Putamen (tissue), 1 donor: ENCODE data around the gene KRTAP10-4.
"Not testable (repeated sequence)": the region's sequence is repeated elsewhere in the genome, so short reads cannot be mapped to it uniquely, and the experiment has no call there.

ENCODE experiments used
- DNase-seq: peaks from one replicate; pipeline ENCODE4 v3.0.0-alpha.2; 2016; ENCODE audit warnings: low spot score

The KRTAP10-4 gene

GRCh38 chr21:44534688-44535087, 38.8 kb upstream of the KRTAP10-4 start:
- DNase-seq, result no peak

DNA sequence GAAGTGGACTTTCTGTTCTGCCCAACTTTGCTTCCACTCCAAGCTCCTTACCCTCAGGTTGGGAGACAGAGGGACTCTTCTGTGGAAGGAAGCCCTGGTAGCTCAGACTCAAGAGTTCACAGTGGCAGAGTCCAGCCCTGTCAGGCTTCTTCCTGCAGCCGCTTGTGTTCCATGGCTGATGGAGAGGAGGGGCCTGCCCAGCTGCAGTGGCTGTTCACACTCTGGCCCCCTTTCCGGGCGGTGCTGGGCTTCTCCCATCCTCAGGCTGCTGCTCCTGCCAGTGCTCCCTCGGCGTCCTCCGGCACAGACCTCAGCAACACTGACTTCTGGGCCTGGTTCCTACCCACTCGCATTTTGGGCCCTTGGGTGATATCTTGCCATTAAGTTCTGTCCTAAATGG, 37.6 kb upstream of the KRTAP10-4 start:
- DNase-seq, result no peak

DNA sequence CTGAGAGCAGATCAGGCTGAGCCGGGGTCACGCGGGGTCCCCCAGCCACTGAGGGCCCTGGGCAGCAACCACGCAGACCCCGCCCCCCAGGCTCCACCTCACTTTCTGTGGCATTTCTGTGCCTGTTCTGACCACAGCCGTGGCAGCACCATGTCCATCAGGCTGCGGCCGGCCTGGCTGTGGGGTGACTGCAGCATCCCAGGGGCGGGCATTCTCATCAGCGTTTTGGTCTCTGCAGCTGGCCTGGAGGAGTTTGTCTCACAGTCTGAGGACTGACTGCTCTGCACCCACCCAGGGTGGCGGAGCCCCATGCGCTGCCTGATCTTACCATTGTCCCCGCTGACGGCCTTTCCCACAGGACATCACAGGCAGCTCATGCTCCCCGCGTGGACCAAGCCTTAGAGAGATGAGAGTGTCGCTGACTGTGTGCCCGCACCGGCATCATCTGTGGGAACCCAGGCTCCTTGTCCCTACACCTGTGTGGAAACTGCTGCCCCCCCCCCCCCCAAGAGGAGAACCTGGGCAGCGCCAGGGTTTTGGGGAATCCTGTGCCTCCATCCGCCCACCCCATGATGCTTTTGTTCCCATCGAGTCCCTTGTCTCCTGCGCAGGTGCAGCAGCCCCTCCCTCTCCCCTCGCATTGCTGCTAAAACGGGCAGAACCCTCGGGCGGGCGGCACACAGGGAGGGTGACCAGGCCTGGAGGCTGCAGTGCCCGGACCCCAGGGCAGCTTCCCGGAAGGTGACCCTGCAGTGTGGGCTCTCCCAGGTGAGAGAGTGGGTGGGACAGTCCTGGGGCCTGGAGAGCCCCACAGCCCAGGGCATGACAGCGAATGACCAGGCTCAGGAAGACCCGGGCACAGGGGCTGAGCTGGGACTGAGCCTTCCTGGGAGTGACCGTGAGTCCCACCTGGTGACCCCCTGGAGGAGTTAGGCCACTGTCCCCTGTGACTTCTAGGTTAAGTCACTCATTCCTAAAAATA, 35.3 kb upstream of the KRTAP10-4 start:
- DNase-seq, result no peak

DNA sequence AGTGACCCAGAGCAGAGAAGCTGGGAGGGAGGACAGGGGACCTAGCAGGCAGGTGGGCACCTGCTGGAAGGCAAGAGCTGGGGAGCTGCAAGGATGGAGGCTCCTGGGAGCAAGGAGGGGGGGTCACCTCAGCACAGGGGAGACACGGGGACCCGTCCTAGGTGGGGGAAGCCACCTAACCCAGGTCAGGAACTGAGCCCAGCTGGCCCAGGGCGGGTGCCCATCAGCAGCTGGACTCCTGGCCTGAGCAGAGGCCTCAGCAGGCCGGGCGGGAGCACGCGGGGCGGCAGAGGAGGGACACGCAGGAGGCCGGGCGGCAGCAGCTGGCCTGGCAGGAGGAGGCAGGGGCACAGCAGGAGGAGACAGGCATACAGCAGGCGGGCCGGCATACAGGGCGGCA, 34.5 kb upstream of the KRTAP10-4 start:
- DNase-seq, result no peak

DNA sequence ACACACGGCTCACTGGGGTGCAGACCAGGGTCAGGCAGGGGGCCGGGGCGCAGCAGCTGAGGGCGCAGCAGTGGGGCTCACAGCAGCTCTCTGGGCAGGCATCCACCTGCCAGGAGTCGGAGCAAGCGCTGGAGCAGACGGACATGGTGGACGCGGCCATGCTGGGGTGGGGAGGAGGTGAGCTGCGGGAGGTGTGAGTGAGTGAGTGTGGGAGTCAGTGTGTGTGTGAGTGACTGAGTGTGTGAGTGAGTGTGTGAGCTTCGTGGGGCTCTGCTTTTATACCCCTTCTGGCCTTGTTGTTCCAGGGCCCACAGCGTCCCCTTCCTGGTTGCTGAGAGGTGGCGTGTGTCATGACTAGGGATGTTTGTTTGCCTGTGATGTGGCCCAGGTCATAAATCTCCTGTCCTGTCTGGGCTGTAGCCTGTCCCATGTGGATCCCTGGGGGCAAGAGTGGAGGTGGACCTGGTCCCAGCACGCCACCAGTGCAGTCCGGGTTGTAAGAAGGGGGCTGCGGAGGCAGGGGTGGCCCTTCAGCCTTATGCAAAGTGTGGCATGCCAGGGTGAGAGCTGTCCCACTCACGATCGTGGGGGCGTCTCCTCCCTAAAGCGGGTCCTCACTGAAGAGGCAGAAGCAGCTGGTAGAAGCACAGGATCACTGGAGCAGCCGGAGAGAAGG, 33.4 kb upstream of the KRTAP10-4 start, which contains the start of gene KRTAP10-1:
KRTAP10-1 (minus strand) TSS at position 205 of the 676 bp plus-strand sequence; CDS start at position 160, 45 bp downstream.
- no peak for DNase-seq

DNA sequence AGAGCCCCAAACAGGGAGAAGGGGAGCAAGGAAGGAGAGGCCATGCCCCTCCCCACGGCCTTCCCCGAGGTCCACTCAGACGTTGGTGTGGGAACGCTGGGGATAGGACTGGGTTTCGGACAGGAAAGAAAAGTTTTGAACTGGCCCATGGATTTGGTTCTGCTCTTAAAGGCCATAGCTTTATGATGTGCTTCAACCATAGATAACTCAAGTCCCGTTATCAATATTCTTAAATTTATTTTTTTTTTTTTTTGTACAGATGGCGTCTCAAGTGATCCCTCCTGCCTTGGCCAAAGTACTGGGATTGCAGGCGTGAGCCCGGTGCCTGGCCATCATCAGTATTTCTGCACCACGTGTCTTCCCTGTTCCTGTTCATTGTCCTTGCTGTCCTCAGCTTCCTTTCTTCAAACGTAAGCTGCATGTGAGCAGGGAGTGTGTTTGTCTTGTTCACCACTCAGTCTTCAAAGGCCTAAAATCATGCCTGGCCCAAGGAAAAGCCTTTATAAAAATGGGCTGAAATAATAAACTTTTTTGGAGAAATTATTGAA, 32.7 kb upstream of the KRTAP10-4 start:
- DNase-seq, result no peak

DNA sequence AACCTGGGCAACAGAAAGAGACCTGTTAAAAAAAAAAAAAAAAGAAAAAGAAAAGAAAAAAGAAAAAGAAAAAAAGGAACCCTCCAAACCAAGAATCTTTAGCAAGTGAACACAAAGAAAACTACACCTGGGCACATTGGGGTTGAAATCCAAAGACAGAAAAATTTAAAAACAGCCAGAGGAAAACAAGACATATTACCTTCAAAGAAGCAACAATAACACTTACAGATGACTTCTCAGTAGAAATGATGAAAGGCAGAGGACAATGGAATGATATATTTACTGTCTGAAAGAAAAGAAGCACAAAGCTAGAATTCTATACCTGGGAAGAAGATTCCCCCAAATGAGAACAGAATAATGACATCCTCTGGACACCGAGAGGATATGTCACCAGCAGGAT, 30.8 kb upstream of the KRTAP10-4 start:
- DNase-seq, result no peak

DNA sequence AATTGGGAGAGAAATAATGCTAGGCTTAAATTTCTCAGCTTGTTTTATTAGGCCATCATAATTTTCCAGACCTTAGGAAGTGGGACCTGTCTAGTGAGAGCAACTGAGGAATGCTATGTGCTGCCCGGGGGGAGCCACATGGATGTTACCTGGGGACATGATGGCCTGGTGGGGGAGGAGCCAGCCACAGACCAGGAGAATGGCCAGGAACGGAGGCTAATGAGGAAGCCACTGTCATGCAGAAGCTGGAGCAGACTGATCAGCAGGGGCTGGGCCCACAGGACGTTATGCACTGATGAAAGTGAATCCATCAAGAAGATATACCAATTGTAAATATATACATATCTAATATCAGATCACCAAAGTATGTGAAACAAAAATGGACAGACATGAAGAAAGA, 29.0 kb upstream of the KRTAP10-4 start:
- no peak for DNase-seq

GRCh38 chr21:44547656-44548331, 25.7 kb upstream of the KRTAP10-4 start:
- DNase-seq, result no peak

DNA sequence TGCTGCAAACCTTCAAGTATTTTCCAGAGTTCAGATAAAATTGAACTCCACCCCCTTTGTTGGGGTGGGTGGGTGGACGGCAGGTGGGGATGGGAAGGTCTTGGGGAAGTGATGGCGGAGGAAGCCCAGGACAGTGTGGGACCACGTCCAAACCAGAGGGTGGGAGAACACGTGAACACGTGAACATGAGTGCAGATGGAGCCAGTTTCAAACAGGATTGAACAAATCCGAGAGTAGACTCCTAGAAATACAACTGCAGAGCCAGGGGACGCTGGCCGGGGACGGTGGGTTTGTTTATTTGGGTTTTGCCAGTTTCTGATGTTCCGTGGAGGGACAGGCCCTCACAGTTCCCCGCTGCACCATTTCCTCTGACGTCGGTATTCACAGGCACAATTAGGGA, 25.1 kb upstream of the KRTAP10-4 start:
- DNase-seq, result no peak

- DNase-seq, result no peak
Measured at GRCh38 chr21:44548922-44549321, 24.6 kb upstream of the KRTAP10-4 start.

- DNase-seq, result no peak
Measured at GRCh38 chr21:44549525-44550211, 23.9 kb upstream of the KRTAP10-4 start.

GRCh38 chr21:44550285-44550684, 23.2 kb upstream of the KRTAP10-4 start:
- not testable (repeated sequence) for DNase-seq

- no peak for DNase-seq
Measured at GRCh38 chr21:44550807-44551206, 22.7 kb upstream of the KRTAP10-4 start.

DNA sequence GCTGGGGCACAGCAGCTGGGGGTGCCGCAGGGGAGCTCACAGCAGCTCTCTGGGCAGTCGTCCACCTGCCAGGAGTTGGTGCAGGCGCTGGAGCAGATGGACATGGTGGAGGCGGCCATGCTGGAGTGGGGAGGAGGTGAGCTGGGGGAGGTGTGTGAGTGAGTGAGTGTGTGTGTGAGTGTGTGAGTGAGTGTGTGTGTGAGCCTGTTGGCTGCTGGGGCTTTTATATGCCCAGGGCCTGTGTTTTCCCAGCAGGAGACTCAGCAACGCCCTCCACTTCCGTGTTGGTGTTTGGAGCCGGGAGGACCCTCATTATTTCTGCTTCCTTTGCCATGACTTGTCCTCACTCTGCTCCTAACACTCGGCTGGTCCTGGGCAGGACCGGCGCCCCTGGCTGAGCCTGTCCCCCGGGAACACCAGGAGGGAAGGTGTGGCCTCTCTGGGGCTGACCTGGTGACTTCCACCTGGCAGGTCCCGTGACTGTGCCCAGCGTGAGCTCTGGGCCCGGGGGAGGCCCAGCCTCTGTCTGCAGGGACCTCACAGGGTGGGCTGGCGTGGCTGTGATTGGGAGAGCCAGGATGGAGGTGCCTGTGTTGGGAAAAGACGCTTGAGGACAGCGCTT, 22.1 kb upstream of the KRTAP10-4 start, which contains the start of gene KRTAP10-2:
KRTAP10-2 (minus strand) TSS at position 166 of the 622 bp plus-strand sequence; CDS start at position 119, 47 bp downstream.
- no peak for DNase-seq

DNA sequence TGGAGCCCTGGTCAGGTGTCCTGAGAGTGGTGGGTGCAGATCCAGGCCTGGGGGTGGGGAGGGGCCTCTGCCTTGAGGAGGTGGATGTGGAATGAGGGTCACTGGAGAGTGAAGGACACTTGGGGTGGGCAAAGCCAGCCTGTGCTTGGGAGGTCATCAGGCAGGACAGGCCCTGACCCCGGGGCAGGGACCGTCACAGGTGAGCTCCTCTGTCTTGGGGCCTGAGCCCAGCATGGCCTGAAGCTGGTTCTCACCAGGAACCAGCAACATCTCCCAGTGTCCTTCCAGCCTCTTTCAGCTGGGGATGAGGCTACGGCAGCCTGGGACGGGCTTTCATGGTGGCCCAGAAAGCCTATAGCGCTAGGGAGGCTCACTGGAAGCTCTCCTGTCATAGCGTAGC, 21.4 kb upstream of the KRTAP10-4 start:
- no peak for DNase-seq

DNA sequence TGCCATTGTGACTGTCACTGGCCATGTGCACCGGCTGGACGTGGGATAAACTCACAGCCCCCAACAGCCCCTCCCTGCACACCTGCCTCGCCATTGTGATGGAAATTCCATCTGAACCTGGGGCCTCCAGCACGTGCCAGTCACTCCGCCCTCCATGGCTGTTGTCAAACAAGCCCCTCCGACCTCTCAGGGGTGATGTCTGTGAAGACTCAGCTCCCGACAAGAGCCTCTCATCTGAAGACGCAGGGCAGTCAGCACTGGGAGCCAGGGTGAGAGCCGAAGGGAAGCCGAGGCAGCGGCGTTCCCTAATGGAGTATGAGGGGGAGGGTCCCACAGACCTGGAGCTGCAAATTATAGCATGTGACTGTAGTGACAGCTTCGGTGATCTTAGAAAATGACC, 20.8 kb upstream of the KRTAP10-4 start:
- no peak for DNase-seq

DNA sequence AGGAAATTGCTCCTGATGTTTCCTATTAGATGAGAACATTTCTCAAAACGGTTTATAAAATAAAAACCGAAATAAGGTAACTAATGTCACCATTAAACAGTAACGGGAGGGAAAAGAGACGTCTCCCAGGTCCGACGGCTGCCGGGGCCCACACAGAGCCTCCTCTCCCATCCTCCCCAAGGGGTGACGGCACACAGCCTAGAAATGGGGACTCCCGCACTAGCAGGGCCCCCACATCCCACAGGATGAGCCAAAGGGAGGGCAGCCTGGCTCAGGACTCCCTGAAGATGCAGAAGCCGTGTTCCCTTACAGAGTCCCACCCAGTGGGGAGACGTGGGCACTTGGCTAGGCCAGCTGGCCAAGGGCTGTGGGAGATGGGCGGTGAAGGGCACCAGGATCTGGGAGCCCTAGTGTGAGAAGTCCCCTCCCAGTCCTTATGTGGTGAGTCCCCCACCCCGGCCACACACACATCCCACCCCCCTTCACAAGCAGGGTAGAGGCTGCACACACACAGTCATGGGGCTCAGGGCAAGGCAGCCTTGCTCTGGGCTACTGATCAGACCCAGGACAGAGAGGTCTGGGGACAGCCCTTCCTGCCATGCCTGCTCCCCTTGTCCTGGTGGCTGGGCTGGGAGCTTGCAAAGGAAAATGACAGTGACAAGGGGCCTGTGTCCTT, 18.2 kb upstream of the KRTAP10-4 start:
- no peak for DNase-seq

DNA sequence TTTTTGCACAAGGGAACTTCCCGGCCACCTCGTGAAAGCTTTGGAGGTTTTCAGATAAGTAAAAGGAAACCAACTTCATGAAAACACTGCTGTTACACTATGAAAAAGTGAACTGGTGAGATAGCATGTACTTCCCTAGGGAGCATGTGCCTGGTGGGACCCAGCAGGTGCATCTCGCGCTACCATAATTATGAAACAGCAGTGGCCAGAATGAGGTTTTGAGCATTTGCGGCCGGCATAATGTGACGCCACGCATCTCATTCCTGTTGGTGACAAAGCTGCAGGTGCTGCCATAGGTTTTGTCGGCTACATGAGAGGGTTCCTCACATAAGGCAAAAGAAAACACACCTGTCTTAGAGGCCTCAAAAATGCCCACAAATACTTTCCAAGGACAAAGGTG, 16.6 kb upstream of the KRTAP10-4 start:
- DNase-seq, result no peak
